GM10847 (cell line): Measurements from ENCODE around the gene DDN.

Experiments
- POLR2A ChIP-seq: IDR thresholded peaks from 2 replicates; pipeline ENCODE4 v1.6.1; 2011; ENCODE audit not compliant: insufficient read length; ENCODE audit errors: extremely low read depth

DDN gene

DNA sequence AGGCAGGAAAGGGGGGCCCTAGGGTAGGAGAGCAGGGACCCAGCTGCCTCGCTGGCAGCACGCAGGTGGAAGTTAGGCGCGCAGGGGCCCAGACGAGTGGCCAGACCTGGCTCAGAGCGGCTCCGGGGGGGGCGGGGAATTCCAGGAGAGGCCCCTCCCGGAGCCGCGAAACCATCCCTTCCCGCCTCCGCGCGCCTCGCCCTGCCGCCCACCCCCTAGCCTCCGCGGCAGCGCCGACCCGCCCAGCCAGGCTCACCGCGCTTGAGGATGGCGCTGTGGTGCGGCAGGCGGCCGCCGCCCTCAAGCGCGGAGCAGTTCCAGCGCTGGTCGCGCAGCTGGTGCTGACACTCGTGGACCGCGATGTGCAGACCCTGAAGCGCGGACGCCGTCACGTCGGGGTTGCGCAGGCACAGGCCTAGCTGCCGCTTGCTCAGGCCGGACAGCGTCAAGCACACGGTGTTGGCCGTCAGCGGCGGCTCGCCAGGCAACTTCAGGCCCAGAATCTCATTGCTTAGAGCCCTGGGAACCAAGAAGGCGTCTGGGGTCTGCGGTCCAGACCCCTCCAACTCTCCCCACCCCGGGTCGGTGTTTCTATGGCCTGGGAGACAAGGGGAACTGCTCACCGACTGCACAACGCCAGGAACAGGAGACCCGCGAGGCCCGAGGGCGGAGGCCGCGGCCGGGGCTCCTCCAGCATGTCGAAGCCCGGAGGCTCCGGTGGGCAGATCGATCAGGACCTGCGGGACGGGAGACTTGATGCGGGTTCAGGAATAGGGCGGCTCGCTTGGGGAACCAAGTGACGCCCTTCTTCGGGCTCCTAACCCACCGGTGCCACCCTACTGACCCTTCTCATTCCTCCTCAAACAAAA, 29.1 kb downstream of the DDN start:
- TF ChIP-seq POLR2A = no peak

DNA sequence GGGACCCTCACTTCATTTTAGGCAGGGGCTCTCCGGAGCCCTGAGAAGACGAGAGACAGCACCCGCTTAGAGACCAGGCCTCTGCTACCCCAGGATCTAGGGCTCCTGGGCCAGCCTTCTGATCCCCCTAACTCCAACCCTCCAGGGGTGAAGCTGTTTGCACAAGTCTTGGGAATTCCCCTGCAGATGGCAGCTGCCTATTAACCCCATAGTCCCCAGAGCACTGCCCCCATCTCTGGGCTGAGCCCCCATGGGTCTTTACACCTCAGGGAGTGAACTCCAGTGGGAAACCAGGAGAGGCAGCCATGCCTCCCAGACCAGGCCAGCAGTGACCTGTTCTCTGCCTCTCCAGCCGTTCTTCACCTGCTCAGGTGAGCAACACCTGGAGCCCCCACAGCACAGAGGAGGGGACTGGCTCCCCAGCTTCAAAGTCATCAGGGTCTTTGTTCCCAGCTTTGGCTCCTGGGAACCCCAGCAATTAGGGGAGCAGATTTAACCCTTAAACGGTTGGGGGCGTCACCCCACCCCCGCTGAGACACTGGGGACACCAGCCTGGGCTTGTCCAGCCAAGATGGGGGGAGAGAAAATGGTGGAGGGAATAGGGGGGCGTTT, 29.9 kb downstream of the DDN start:
- TF ChIP-seq POLR2A = no peak

DNA sequence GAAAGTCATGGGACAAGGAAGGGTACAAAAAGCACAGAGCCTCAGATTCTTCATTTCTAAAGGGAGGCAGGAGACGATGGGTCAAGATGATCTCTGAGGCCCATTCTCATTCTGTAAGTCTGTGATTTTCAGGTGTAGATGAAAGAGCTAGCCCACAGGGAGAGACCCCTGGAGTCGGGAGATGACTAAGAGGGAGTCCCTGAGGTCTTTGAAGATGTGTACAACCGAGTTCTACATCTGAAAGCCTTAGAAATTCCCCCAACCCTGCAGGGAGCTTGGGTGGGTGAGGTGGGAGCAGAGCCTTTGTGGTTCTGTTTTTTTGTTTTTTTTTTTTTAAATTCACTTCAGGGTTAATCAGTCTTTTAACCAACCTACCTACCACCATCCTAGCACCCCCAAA, 30.7 kb downstream of the DDN start:
- TF ChIP-seq POLR2A = no peak

DNA sequence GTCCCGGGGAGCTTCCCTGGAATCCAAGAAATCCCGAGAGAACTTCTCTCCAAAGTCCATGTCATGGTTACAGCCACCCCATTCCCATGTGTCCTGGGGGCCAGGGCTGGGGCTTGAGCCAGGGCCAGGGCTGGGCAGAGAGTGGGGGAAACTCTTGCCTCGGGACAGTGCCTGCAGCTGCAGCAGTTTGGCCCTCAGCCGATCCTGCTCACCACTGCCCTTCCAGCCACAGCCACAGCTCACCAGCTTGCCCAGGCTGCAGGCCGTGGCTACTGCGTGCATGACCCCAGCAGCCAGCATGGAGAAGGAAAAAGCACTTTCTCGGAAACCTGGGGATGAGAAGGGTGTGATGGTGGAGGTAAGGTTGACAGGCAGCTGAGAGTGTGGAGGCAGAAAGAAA, 31.2 kb downstream of the DDN start:
- no peak for TF ChIP-seq POLR2A

DNA sequence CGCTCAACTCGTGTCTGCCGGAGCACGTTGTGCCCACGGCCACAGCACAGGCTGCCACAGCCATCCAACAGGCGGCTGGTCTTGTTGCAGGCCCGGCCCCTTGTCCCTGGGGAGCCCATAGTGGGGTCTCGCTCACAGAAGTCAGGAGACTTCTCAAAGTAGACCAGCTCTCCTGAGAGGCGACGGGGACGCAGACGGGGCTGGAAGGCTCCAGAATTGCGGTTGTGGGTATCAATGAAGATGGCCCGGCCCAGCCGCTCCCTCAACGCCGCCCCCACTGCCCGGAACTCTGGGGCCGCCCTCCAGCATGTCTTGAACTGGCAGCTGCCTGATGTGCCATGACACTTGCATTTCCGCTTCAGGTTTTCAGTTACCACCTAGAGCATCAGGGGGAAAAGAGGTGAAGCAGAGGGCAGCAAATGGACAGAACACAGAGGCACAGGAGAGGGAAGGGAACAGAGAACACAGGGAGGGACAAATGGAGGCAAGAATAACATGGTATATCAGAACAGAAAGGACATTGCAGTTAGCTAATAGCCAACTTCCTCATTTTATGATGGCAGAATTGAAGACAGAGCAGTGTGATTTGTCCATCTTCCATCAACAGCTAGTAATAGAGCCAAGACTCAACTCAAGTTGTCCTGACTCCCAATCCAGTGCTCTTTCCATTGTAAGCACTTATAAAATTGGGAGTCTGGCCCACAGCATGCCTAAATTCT, 32.8 kb downstream of the DDN start:
- no peak for TF ChIP-seq POLR2A

DNA sequence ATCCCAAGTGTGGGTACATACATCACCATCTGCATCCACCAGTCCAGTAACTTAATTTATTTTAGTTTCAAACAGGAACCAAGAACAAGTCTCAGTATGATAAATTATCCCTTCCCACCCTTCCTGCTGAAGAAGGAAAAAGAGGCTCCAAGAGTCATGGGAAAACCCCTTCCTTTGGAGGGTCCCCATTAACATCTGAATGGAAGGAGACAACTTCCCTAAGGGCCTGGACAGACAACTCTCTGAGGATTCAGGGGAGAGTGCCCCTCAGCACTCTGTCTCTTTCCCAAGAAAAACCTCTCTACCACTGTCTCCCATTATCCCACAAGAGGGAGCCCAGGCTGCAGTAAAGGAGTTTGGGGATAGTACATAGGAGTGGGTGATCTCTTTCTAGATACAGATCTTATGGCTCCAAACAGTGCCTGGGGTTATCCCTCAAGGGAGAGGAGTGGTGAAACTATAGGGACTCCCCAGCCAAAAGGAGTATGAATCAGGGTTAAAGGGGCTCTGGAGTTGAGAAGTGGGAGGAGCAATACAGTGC, 33.8 kb downstream of the DDN start:
- TF ChIP-seq POLR2A = no peak

DNA sequence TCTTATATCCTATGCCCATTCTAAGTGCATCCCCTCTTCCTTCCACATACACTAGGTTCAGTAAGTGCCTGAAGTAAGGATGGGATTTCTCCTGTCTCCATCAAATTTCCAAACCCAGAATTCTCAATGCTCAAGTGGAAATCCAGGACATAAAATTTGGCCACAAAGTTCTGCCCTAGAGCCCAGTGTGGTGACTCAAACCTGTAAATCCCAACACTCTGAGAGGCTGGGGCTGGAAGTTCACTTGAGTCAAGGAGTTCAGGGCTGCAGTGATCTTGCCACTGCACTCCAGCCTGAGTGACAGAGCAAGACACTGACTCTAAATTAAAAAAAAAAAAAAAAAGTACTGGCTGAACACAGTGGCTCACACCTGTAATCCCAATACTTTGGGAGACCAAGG, 37.4 kb downstream of the DDN start:
- no peak for TF ChIP-seq POLR2A

DNA sequence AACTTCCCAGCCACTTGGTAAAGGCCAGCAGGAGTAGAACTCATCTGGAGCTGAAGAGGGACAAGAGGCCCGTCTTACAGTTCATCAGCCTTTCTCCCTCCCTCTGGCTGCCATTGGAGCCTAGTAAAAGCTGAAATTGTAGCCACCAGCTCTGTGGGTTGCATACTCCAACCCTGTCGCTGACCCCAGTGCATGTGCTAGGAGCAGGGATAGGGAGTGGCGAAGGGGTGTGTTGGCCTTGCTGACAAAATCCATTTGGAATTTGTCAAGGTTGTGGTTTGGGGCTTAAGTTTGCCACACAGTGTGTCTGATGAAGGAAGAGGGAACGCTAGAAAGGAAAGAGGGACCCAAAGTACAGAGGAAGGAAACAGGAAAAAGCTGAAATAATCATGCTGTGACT, 37.8 kb downstream of the DDN start:
- TF ChIP-seq POLR2A = no peak

DNA sequence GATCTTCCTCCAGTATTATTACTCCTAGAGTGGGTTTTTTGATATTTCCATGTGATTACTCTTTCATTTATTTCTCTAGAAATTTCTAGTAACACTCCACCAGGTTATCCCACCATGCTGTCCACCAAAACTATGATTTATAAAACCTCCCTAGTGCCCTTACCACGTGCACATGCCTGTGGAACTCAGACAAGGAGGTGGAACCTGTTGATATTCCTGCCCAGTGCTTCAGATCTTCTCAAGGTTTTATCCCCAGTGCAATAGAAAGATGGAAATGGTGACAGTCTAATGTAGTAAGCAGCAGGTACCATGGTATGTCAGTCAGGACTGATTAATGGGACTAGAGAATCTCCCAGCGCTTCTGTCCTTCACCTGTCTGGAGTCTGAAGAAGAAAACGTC, 38.3 kb downstream of the DDN start:
- no peak for TF ChIP-seq POLR2A

DNA sequence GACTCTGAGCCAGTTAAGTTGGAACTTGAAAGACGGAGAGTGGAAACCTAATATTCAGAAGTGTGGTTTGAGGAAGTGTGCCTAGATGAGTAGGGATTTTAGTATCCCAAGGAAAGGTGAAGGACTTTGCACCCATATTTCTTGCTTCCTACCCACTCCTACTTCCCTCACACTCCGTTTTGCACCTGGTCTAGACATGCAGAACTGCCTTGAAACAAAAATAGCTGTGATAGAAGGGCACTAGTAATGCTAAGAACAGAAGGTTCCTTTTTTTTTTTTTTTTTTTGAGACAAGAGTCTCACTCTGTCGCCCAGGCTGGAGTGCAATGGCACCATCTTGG, 41.2 kb downstream of the DDN start:
- no peak for TF ChIP-seq POLR2A

DNA sequence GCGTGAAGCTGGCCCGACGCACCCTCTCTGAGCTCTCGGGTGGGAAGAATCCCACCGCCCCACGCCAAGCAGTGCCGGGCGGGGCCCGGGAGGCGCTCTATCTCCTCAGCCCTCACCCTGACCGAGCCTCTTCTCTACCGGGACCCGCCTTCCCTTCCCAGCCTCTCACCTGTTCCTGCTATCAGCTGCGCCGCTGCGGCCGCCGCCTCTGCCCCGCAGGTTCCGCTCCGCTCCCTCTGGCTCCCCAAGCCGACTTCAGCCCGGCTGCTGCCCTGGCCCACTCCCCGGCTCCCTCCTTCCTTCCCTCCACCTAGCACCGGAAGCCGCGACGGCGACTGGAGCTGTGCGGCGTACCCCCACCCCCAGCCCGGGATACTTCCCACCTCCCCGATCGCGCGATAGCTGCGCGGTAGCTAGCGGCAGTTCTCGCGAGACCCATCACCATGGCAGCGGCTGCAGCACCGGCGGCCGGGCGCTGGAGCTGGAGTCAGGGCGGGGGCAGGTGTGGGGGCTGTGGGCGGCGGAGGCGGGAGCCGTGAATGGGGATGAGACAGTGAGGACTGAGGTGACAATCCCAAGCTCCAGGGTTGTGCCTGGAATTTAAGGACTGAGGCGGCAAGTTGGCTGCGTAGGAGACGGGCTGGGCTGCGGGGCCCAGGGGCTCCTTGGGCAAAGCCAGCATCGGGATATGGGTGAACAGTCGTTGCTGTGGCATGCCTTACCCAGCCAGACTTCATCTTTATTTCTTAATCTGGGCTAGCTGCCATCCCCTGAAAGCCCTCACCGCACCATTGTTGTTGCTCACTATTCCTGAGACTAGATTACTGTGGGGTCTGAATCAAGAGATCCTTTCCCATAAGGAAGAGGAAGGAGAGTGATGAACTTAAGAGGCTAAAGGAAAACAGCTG, 41.8 kb downstream of the DDN start, which contains the start of gene ARF3:
Gene ARF3, minus strand, starts transcription at position 347 of the 908 bp plus-strand sequence. CDS start 16,392 bp downstream, outside the sequence.
- TF ChIP-seq POLR2A = peak; percentile 74

DNA sequence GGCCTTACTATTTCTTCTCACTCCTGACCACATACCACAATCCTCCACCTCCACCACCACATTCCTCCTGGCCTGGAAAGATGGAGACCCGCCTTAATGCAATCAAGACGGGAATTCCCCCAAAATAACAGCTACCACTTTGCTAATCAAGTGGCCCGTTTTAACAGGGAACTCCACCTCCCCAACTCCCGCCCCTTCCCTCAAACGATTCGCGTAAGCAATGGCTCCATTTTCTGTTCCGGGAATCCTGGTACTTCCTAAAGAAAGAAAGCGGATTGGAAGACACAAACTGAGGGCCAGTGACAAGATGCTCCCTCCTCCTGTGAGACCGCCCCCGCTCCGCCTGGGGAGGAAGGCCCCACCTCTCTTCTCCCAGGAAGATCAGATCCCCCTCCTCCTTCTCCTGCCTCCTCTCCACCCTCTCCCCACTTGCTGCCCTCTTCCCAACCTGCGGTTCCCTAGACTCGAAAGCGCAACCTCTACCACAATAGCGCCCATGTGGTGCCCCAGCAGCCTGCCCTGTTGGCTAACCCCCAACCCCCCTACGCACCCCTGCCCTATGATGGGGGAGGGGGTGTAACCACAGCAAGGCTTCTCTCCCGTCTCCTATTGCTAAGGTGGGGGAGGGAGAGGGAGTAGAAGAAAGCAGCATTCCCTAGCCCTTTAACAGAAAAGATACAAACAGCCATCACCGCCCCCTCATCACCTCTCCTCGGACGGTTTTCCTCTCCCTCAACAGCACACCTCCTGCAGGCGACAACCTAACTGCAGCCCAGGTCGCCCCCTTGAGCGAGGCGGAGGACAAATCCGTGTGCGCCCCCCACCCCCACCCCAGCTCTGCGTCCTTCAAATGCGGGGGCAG, 42.7 kb downstream of the DDN start:
- no peak for TF ChIP-seq POLR2A

DNA sequence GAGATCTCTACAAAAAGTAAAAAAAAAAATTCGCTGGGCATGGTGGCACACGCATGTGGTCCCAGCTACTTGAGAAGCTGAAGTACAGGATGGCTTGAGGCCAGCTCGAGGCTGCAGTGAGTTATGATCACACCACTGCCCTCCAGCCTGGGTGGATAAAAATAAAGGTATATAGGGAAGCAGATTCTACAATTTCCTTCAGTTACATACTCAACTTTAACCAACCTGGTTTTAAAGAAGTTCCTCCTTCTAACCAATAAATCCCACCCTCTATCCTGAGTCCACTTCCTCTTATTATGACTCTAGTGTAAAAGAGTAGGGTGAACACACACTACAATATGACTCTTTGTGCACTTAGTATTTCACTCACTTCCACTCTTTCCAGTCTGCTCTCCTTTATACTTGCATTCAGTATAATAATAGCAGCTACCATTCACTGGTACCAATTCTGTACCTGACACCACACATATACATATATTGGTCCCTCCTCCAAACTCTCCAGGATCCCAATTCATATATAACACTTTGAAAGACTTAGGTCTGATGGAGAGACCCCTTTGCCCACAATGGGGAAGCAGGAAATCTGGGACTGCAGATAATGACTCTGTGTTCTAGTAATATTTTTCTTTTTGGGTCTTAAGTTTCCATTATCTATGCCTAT, 44.2 kb downstream of the DDN start:
- TF ChIP-seq POLR2A = no peak
